BJ (cell line): ENCODE measurements around the gene NPM1. TPM values are rescaled to one million over a fixed set of nuclear protein-coding genes. Genes with fewer than 3 reads are reported as not detected.

Experiments used
- CTCF ChIA-PET: fragments of 350-600 bp; formaldehyde crosslinking; extraction: SDS; loops from one replicate; lab custom pipeline; 2021; ENCODE audit warnings: antibody characterized with exemption, inconsistent platforms; lab: Yijun Ruan, JAX
- POLR2A ChIA-PET: fragments of 300-600 bp; sonication (Branson Sonifier 250); formaldehyde crosslinking; extraction: SDS; loops from one replicate; lab custom pipeline; 2021; ENCODE audit warnings: antibody characterized with exemption; lab: Charles Lee
- DNase-seq: peaks from one replicate; pipeline ENCODE4 v3.0.0-alpha.2; 2011; ENCODE audit warnings: low read depth
- H3K27me3 ChIP-seq: 2 replicates; pipeline ENCODE4 v1.6.0; 2011; ENCODE audit warnings: low read length; ENCODE audit not compliant: control insufficient read depth, insufficient read depth
- H3K36me3 ChIP-seq: 2 replicates; pipeline ENCODE4 v1.5.1; 2011; ENCODE audit warnings: low read length; ENCODE audit not compliant: control insufficient read depth, insufficient read depth
- H3K4me3 ChIP-seq: 2 replicates; pipeline ENCODE4 v1.5.1; 2011; ENCODE audit warnings: low read depth, mild to moderate bottlenecking, control low read depth, low read length
- polyA plus RNA-seq: library from polyadenylated mRNA; depleted of rRNA; stranded (reverse); fragments of >200 nt; gene quantifications from 2 replicates; pipeline ENCODE4 v1.2.3, GENCODE V29; 2011
- TF ChIP-seq, protein P1 (sequence below): IDR thresholded peaks from 2 replicates; pipeline ENCODE4 v1.5.1; 2011; ENCODE audit warnings: low read depth, mild to moderate bottlenecking, control low read depth, inconsistent platforms, low read length, moderate library complexity; ENCODE audit not compliant: insufficient read depth

The NPM1 gene
- polyA plus RNA-seq, 1 experiment = 2,997 TPM

- ChIA-PET CTCF (interaction anchor here (0.6 to 2.9 kb wide), 33 partner anchors 9 to 770 kb away, joined by 3 to 52 read pairs (median 4); no protein-coding TSS in a partner anchor), POLR2A (interaction anchor here (0.6 kb wide), 1 partner anchor 492 kb away, joined by 5 read pairs; no protein-coding TSS in a partner anchor)
- Histone ChIP-seq H3K36me3 (no peaks in the 10 kb centered on the region; the same call in none of the 2 replicates), H3K27me3 (no peaks in the 10 kb centered on the region; the same call in none of the 2 replicates), H3K4me3 (peak overlapping the region; percentile 13)
- TF ChIP-seq, protein P1, sequence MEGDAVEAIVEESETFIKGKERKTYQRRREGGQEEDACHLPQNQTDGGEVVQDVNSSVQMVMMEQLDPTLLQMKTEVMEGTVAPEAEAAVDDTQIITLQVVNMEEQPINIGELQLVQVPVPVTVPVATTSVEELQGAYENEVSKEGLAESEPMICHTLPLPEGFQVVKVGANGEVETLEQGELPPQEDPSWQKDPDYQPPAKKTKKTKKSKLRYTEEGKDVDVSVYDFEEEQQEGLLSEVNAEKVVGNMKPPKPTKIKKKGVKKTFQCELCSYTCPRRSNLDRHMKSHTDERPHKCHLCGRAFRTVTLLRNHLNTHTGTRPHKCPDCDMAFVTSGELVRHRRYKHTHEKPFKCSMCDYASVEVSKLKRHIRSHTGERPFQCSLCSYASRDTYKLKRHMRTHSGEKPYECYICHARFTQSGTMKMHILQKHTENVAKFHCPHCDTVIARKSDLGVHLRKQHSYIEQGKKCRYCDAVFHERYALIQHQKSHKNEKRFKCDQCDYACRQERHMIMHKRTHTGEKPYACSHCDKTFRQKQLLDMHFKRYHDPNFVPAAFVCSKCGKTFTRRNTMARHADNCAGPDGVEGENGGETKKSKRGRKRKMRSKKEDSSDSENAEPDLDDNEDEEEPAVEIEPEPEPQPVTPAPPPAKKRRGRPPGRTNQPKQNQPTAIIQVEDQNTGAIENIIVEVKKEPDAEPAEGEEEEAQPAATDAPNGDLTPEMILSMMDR = no peak
- no peak for DNase-seq
These were observed 32.2 kb downstream of the NPM1 start for GRCh38 chr5:171419688-171420430.

DNA sequence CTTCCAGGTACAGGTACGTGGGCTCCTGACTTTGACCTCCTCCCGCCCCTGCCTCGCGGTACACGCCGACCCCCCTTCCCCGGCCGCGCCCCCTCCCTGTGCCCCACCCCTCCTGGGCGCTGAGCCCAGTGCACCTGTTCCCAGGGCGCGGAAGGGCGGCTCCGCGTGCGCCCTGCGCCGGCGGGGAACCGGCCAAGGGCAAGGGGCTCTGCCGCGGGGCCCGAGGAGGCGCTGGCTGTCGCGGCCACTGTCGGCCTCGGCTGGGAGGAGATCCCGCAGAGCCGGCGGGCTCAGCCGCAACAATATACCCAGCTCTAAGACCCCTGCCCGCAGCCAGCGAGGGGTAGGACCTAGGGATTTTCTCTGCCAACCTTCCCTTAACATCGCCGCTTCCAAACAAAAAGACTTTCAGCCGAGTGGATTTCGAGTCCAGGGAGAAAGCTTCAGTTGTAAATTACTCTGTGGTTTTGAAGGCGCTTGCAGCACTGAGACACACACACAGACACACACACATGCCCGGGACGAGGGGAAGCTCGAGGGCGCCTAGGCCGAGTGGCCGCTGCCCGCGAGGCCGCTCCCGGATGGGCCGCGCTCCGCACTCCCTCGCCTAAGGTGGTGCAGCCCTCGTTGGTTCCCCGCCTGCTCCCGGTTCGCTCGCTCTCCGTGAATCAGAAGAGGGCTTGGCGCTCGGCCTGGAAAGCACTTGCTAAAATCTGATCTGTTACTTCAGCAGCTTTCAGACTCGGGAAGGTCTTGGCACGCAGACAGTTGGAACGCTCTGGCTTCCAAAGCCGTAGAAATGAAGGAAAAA is 33.0 kb downstream of the NPM1 start:
- Histone ChIP-seq H3K27me3 (no peaks in the 10 kb centered on the region; the same call in none of the 2 replicates), H3K4me3 (peak overlapping the region; percentile 13; the same call in 1 of the 2 replicates), H3K36me3 (no peaks in the 10 kb centered on the region; the same call in none of the 2 replicates)
- TF ChIP-seq, protein P1 = no peak
- ChIA-PET CTCF (interaction anchor here (0.6 to 1.8 kb wide), 4 partner anchors 30 to 571 kb away, joined by 3 to 6 read pairs (median 3); no protein-coding TSS in a partner anchor), POLR2A (no interaction called here)
- DNase-seq = peak; percentile 33

DNA sequence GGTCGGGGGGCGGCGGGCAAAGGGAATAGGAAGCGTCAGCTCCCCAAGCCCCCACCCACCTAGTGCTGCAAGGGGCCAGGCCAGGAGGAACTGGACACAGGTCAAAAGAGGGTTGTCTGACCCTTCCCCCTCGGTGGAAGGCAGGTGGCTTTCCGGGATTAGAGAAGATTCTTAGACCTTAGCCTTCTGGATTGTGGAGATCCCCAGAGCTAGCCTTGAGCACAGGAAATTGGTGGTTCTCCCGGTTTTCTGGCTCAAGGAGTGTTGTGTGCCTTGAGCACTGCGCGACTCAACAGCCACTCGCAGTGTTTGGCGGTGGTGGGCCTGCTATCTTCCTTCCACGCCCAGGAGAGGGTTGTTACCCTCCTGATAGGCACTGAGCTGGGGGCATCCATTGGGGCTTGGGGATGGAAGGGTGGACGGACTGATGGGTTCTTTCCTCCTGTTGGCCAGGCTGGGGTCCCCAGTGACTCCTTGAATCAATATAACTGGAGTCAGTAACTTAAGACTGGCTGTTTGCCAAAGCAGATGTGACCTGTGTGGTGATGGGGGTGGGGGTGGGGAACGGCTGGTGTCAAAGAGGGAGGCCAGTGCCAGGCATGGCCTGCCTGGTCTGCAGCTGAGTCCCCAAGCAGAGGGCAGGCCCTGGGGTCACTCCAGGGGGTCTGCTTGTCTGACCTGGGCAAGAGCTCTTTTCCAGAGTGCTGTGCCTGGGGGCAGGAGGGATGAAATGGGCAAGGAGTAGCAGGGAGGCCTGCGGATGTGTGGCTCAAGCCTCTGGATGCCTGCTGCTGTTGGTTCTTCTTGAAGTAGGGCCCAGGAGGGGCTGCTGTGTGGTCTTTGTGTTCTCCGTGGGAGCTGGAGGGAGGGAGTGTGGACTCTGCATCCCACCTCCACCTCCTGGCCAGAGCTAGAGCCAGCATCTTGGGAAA is 33.9 kb downstream of the NPM1 start:
- ChIA-PET CTCF (interaction anchor here (0.6 to 1.8 kb wide), 5 partner anchors 29 to 570 kb away, joined by 3 to 6 read pairs (median 3); no protein-coding TSS in a partner anchor), POLR2A (no interaction called here)
- H3K4me3 ChIP-seq = no peak overlapping the region

GRCh38 chr5:171422495-171422894 is 34.8 kb downstream of the NPM1 start:
- no peaks in the 10 kb centered on the region for H3K36me3 ChIP-seq
- POLR2A ChIA-PET = no interaction called here
- H3K27me3 ChIP-seq = no peaks in the 10 kb centered on the region; the same call in none of the 2 replicates
- no peak overlapping the region for H3K4me3 ChIP-seq
- TF ChIP-seq, protein P1 = no peak
- DNase-seq = no peak
- CTCF ChIA-PET = interaction anchor here (0.8 to 1.8 kb wide), 2 partner anchors 28 to 486 kb away, joined by 3 read pairs; no protein-coding TSS in a partner anchor

More for the DNA sequence above, 33.9 kb downstream of the NPM1 start:
- TF ChIP-seq, protein P1 = no peak
- Histone ChIP-seq H3K36me3 (no peaks in the 10 kb centered on the region; the same call in 1 of the 2 replicates), H3K27me3 (no peaks in the 10 kb centered on the region; the same call in none of the 2 replicates)
- DNase-seq = no peak
